Uterus (tissue), 2 donors: ENCODE data around the gene SLC15A4.

ENCODE experiments used
- CTCF ChIP-seq, 4 experiments: fragments of 200-600 bp in 2 of 4; fragments of 450-650 bp in 2 of 4; sonication (generic) in 2 of 4; IDR thresholded peaks; one replicate each; pipeline ENCODE4 v1.5.1; 2016 to 2019; ENCODE audit warnings: antibody characterized with exemption in 4 of 4, mild to moderate bottlenecking in 2 of 4, moderate library complexity in 1 of 4
- POLR2A ChIP-seq, 2 donors: fragments of 450-650 bp; IDR thresholded peaks; one replicate each; pipeline ENCODE4 v1.6.1; 2016; ENCODE audit warnings: antibody characterized with exemption in 2 of 2, mild to moderate bottlenecking in 1 of 2, moderate library complexity in 1 of 2

DNA sequence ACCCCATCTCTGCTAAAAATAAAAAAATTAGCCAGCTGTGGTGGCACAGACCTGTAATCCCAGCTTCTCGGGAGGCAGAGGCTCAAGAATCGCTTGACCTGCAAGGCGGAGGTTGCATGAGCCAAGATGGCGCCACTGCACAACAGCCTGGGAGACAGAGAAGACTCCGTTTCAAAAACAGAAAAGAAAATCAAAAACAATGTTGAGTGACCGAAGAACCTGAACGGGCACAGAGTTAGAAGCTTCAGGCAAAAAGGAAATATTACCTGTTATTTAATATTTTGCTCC lies 33.0 kb upstream of the SLC15A4 start:
- TF ChIP-seq CTCF (IDR thresholded peaks at IDR 0.05) (no peak), POLR2A (IDR thresholded peaks at IDR 0.05) (no peak)
